ENCODE data around the gene RPL32. TPM values are rescaled to one million over a fixed set of nuclear protein-coding genes. Genes with fewer than 3 reads are reported as not detected.

Gene RPL32
- total RNA-seq, 1 donor from 2014 or later, result 414 TPM

Other genes starting within 250 kb of the RPL32 start
- gene RAF1, start 177.4 kb downstream of the RPL32 start, total RNA-seq, result 54.6 TPM
- gene TMEM40, start 82.3 kb downstream of the RPL32 start, total RNA-seq, result 0.65 TPM
- gene CAND2, start 44.9 kb downstream of the RPL32 start, total RNA-seq, result 7.2 TPM
- 58.7 TPM for gene IQSEC1, start 231.9 kb upstream of the RPL32 start, total RNA-seq

Measured in left lobe of liver (tissue), 1 donor.